H1 (cell line): ENCODE measurements around the gene CDX2. TPM values are rescaled to one million over a fixed set of nuclear protein-coding genes. Genes with fewer than 3 reads are reported as not detected.

ENCODE experiments used
- EGR1 ChIP-seq: IDR thresholded peaks from 2 replicates; pipeline ENCODE4 v1.6.1; 2011; ENCODE audit warnings: low read depth, low read length, borderline replicate concordance
- MAFK ChIP-seq: IDR thresholded peaks from 2 replicates; pipeline ENCODE4 v1.6.1; 2012; ENCODE audit warnings: low read depth, mild to moderate bottlenecking, improper control_type of control experiment, low read length
- POU5F1 ChIP-seq: IDR thresholded peaks from 2 replicates; pipeline ENCODE4 v1.6.1; 2011; ENCODE audit warnings: low read depth, mild to moderate bottlenecking, low read length, moderate library complexity
- RBBP5 ChIP-seq: IDR thresholded peaks from 2 replicates; pipeline ENCODE4 v1.7.1; 2012; ENCODE audit warnings: low read depth, mild to moderate bottlenecking, inconsistent platforms, low read length, moderate library complexity, borderline replicate concordance
- SIN3A ChIP-seq, 2 experiments: IDR thresholded peaks in 1 of 2; conservative IDR thresholded peaks in 1 of 2; 2 replicates each; pipeline ENCODE4 v1.6.1; 2011 to 2012; ENCODE audit warnings: low read length in 2 of 2, improper control_type of control experiment in 1 of 2, low read depth in 1 of 2, mild to moderate bottlenecking in 1 of 2
- SIRT6 ChIP-seq: IDR thresholded peaks from one replicate; pipeline ENCODE4 v1.7.1; 2012; ENCODE audit warnings: low read length, inconsistent platforms
- SIX5 ChIP-seq: IDR thresholded peaks from 2 replicates; pipeline ENCODE4 v1.6.1; 2011; ENCODE audit warnings: mild to moderate bottlenecking, low read depth, low read length
- SP1 ChIP-seq: IDR thresholded peaks from 2 replicates; pipeline ENCODE4 v1.6.1; 2011; ENCODE audit warnings: low read depth, low read length
- SUZ12 ChIP-seq: fragments of 200-600 bp; sonication (generic); IDR thresholded peaks from 2 replicates; pipeline ENCODE4 v1.6.1; 2012; ENCODE audit warnings: mild to moderate bottlenecking, inconsistent platforms, low read length, moderate library complexity, mixed read lengths
- TBP ChIP-seq: IDR thresholded peaks from 2 replicates; pipeline ENCODE4 v1.6.1; 2011; ENCODE audit warnings: low read depth, low read length, improper control_type of control experiment
- polyA plus RNA-seq, 7 experiments: library from polyadenylated mRNA; depleted of rRNA in 3 of 7; stranded (reverse) in 5 of 7; unstranded in 2 of 7; fragments of >200 nt in 5 of 7; fragments of 200-250 nt in 2 of 7; gene quantifications; 1 replicate in 5 of 7; 2 replicates in 1 of 7; 4 replicates in 1 of 7; pipeline versions ENCODE4 v1.2.1 to v1.2.3, GENCODE V29; 2011 to 2013; ENCODE audit warnings: missing spikeins in 2 of 7, mixed read lengths in 2 of 7
- total RNA-seq: library from RNA; stranded (reverse); fragmentation: NEBNext Ultra II Directional; extraction: Animal tissue kit (Norgen Biotek cat#: 25700); gene quantifications from 2 replicates; pipeline ENCODE4 v1.2.1, GENCODE V29; 2021
- TF ChIP-seq, protein P1 (sequence below): fragments of 300-600 bp; sonication (generic); IDR thresholded peaks from 2 replicates; pipeline ENCODE4 v1.7.1; 2012; ENCODE audit warnings: low read length, moderate library complexity, mild to moderate bottlenecking, inconsistent platforms; ENCODE audit not compliant: insufficient replicate concordance

CDX2 gene
- total and polyA plus RNA-seq, 2 of the 8 experiments (the other 6 are each of a cell fraction or from before 2014, with no cell fraction given): 0.09 TPM; not detected in 1

DNA sequence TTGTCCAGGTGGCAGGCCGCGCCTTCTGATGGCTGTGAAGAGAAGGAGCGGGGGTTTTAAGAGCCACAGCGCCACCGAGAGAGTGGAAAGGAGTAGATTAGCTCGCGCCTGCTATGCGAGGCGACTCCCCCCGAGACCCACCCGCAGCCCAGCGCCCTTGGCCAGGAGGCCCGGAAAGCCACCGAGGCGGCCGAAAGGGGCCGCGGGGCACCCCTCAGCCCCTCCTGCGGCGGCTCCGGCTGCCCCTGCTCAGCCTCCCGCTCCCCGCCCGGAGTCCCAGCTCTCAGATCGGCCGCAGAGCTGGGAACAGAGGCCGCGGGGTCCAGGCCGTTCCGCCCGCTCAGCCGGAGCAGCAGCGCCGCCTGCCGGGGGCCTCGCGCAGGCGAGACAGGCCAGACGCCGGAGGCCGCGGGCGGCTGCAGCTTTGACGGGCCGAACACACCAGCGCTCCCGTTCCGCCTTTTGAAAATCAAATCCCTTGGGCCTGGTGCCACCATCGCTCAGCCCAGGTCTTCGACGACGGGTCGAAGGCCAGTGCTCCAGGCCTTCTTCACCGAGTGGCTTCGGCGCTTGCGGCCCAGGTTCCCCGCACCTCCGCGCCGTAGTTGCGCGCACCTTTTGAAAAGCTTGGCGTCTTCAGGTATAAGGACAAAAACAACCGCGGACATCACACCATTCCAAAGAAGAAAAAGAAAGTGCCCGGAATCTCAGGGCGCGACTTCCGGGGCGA is 15.3 kb downstream of the CDX2 start (continued):
- TF ChIP-seq, protein P1, sequence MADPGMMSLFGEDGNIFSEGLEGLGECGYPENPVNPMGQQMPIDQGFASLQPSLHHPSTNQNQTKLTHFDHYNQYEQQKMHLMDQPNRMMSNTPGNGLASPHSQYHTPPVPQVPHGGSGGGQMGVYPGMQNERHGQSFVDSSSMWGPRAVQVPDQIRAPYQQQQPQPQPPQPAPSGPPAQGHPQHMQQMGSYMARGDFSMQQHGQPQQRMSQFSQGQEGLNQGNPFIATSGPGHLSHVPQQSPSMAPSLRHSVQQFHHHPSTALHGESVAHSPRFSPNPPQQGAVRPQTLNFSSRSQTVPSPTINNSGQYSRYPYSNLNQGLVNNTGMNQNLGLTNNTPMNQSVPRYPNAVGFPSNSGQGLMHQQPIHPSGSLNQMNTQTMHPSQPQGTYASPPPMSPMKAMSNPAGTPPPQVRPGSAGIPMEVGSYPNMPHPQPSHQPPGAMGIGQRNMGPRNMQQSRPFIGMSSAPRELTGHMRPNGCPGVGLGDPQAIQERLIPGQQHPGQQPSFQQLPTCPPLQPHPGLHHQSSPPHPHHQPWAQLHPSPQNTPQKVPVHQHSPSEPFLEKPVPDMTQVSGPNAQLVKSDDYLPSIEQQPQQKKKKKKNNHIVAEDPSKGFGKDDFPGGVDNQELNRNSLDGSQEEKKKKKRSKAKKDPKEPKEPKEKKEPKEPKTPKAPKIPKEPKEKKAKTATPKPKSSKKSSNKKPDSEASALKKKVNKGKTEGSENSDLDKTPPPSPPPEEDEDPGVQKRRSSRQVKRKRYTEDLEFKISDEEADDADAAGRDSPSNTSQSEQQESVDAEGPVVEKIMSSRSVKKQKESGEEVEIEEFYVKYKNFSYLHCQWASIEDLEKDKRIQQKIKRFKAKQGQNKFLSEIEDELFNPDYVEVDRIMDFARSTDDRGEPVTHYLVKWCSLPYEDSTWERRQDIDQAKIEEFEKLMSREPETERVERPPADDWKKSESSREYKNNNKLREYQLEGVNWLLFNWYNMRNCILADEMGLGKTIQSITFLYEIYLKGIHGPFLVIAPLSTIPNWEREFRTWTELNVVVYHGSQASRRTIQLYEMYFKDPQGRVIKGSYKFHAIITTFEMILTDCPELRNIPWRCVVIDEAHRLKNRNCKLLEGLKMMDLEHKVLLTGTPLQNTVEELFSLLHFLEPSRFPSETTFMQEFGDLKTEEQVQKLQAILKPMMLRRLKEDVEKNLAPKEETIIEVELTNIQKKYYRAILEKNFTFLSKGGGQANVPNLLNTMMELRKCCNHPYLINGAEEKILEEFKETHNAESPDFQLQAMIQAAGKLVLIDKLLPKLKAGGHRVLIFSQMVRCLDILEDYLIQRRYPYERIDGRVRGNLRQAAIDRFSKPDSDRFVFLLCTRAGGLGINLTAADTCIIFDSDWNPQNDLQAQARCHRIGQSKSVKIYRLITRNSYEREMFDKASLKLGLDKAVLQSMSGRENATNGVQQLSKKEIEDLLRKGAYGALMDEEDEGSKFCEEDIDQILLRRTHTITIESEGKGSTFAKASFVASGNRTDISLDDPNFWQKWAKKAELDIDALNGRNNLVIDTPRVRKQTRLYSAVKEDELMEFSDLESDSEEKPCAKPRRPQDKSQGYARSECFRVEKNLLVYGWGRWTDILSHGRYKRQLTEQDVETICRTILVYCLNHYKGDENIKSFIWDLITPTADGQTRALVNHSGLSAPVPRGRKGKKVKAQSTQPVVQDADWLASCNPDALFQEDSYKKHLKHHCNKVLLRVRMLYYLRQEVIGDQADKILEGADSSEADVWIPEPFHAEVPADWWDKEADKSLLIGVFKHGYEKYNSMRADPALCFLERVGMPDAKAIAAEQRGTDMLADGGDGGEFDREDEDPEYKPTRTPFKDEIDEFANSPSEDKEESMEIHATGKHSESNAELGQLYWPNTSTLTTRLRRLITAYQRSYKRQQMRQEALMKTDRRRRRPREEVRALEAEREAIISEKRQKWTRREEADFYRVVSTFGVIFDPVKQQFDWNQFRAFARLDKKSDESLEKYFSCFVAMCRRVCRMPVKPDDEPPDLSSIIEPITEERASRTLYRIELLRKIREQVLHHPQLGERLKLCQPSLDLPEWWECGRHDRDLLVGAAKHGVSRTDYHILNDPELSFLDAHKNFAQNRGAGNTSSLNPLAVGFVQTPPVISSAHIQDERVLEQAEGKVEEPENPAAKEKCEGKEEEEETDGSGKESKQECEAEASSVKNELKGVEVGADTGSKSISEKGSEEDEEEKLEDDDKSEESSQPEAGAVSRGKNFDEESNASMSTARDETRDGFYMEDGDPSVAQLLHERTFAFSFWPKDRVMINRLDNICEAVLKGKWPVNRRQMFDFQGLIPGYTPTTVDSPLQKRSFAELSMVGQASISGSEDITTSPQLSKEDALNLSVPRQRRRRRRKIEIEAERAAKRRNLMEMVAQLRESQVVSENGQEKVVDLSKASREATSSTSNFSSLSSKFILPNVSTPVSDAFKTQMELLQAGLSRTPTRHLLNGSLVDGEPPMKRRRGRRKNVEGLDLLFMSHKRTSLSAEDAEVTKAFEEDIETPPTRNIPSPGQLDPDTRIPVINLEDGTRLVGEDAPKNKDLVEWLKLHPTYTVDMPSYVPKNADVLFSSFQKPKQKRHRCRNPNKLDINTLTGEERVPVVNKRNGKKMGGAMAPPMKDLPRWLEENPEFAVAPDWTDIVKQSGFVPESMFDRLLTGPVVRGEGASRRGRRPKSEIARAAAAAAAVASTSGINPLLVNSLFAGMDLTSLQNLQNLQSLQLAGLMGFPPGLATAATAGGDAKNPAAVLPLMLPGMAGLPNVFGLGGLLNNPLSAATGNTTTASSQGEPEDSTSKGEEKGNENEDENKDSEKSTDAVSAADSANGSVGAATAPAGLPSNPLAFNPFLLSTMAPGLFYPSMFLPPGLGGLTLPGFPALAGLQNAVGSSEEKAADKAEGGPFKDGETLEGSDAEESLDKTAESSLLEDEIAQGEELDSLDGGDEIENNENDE: no peak
- TF ChIP-seq SIX5: no peak
- TF ChIP-seq SUZ12: peak; percentile 95
- no peak for TF ChIP-seq MAFK
- TF ChIP-seq SIRT6: no peak
- TF ChIP-seq EGR1: peak; percentile 31; the same call in 1 of the 2 replicates
- peak; percentile 38; the same call in 1 of the 2 replicates for TF ChIP-seq TBP
- TF ChIP-seq SIN3A (conservative IDR thresholded peaks at IDR 0.05 in 1 of 2, IDR thresholded peaks at IDR 0.05 in 1 of 2; ENCODE audit: low read depth in 1 of 2, low read length in 2 of 2): no peak
- TF ChIP-seq SP1: peak; percentile 25; the same call in 1 of the 2 replicates
- no peak for TF ChIP-seq POU5F1
- 0 out of 2 replicates have a peak, but pooled peaks have one; percentile 38 for TF ChIP-seq RBBP5
